Fibroblast of pulmonary artery (primary cell): Measurements from ENCODE around the gene KCNMA1.

ENCODE experiments used
- DNase-seq: peaks from one replicate; pipeline ENCODE4 v3.0.0-alpha.2; 2010; ENCODE audit warnings: low read depth
- H3K4me3 ChIP-seq: replicated peaks from 2 replicates; pipeline ENCODE4 v1.5.1; 2011; ENCODE audit warnings: low read depth, mild to moderate bottlenecking, control low read depth, low read length, moderate library complexity
- CTCF ChIP-seq: IDR thresholded peaks from 2 replicates; pipeline ENCODE4 v1.5.1; 2011; ENCODE audit warnings: mild to moderate bottlenecking, control low read depth, low read length, inconsistent platforms; ENCODE audit errors: missing control alignments

KCNMA1 gene

GRCh38 chr10:77226853-77227565 lies 410.6 kb downstream of the KCNMA1 start:
- no peak for DNase-seq
- no peak for TF ChIP-seq CTCF

GRCh38 chr10:77226452-77226851 lies 411.2 kb downstream of the KCNMA1 start:
- DNase-seq: no peak
- no peak for TF ChIP-seq CTCF
- no peak overlapping the region for H3K4me3 ChIP-seq

More at GRCh38 chr10:77226853-77227565, 410.6 kb downstream of the KCNMA1 start:
- H3K4me3 ChIP-seq: no peak overlapping the region

GRCh38 chr10:77226020-77226419 lies 411.6 kb downstream of the KCNMA1 start:
- no peak for TF ChIP-seq CTCF
- no peak overlapping the region for H3K4me3 ChIP-seq
- DNase-seq: no peak

GRCh38 chr10:77223526-77224460 lies 413.8 kb downstream of the KCNMA1 start:
- DNase-seq: no peak
- TF ChIP-seq CTCF: no peak
- H3K4me3 ChIP-seq: no peak overlapping the region

GRCh38 chr10:77220150-77220549 lies 417.5 kb downstream of the KCNMA1 start:
- TF ChIP-seq CTCF: no peak
- no peak for DNase-seq
- no peak overlapping the region for H3K4me3 ChIP-seq

GRCh38 chr10:77219046-77219445 lies 418.6 kb downstream of the KCNMA1 start:
- H3K4me3 ChIP-seq: no peak overlapping the region
- TF ChIP-seq CTCF: no peak
- no peak for DNase-seq
